ENCODE results near the gene TMEM255A. TPM values are rescaled to one million over a fixed set of nuclear protein-coding genes. Genes with fewer than 3 reads are reported as not detected.

The TMEM255A gene
- total RNA-seq, 2 experiments from 2014 or later: not detected

- H3K9me3 Mint-ChIP-seq: no peaks in the 10 kb centered on the region
- H3K4me1 ChIP-seq (ENCODE audit: insufficient read depth, low read length): peaks cover 6% of the 10 kb centered on the region
- H3K36me3 ChIP-seq (ENCODE audit: insufficient read depth, low read length): no peaks in the 10 kb centered on the region
- peaks cover 18% of the 10 kb centered on the region for H3K4me1 Mint-ChIP-seq (ENCODE audit: low read depth)
- TF ChIP-seq, protein P1, sequence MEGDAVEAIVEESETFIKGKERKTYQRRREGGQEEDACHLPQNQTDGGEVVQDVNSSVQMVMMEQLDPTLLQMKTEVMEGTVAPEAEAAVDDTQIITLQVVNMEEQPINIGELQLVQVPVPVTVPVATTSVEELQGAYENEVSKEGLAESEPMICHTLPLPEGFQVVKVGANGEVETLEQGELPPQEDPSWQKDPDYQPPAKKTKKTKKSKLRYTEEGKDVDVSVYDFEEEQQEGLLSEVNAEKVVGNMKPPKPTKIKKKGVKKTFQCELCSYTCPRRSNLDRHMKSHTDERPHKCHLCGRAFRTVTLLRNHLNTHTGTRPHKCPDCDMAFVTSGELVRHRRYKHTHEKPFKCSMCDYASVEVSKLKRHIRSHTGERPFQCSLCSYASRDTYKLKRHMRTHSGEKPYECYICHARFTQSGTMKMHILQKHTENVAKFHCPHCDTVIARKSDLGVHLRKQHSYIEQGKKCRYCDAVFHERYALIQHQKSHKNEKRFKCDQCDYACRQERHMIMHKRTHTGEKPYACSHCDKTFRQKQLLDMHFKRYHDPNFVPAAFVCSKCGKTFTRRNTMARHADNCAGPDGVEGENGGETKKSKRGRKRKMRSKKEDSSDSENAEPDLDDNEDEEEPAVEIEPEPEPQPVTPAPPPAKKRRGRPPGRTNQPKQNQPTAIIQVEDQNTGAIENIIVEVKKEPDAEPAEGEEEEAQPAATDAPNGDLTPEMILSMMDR (IDR thresholded peaks at IDR 0.05): no peak
- CTCF ChIA-PET: interaction anchor here (0.9 kb wide), 1 partner anchor 15 kb away, joined by 3 read pairs; no protein-coding TSS in a partner anchor
- H3K4me3 ChIP-seq (ENCODE audit: low read length): no peak overlapping the region
- H3K27ac ChIP-seq (ENCODE audit: low read depth in 1 of 2, low read length in 2 of 2): peak overlapping the region in 1 of 2 donors; percentile 34
- no peaks in the 10 kb centered on the region for H3K27me3 Mint-ChIP-seq
- H3K36me3 Mint-ChIP-seq (ENCODE audit: low read depth): no peaks in the 10 kb centered on the region
- H3K4me3 Mint-ChIP-seq: no peak overlapping the region
- H3K9me3 ChIP-seq (ENCODE audit: control insufficient read depth in 1 of 2, insufficient read depth in 1 of 2, low read length in 2 of 2): no peaks in the 10 kb centered on the region
- POLR2A ChIA-PET: no interaction called here
- intact Hi-C loops (cut with DNase I, micrococcal nuclease): no loop called here
- no peak for DNase-seq
- no peaks in the 10 kb centered on the region for H3K27me3 ChIP-seq (ENCODE audit: control insufficient read depth in 1 of 2, insufficient read depth in 2 of 2, low read length in 2 of 2)
- H3K27ac Mint-ChIP-seq: peak overlapping the region; percentile 61
- no peak for ATAC-seq (ENCODE audit: poor library complexity)
Measured at GRCh38 chrX:120294651-120295050, 16.6 kb downstream of the TMEM255A start.

- Histone ChIP-seq H3K27ac (ENCODE audit: low read depth in 1 of 2, low read length in 2 of 2) (no peak overlapping the region), H3K9me3 (ENCODE audit: control insufficient read depth in 1 of 2, insufficient read depth in 1 of 2, low read length in 2 of 2) (no peaks in the 10 kb centered on the region), H3K4me1 (ENCODE audit: insufficient read depth, low read length) (peaks cover 6% of the 10 kb centered on the region), H3K36me3 (ENCODE audit: insufficient read depth, low read length) (no peaks in the 10 kb centered on the region), H3K4me3 (ENCODE audit: low read length) (no peak overlapping the region), H3K27me3 (ENCODE audit: control insufficient read depth in 1 of 2, insufficient read depth in 2 of 2, low read length in 2 of 2) (no peaks in the 10 kb centered on the region)
- intact Hi-C loops (cut with DNase I, micrococcal nuclease): no loop called here
- no peaks in the 10 kb centered on the region for H3K36me3 Mint-ChIP-seq (ENCODE audit: low read depth)
- peaks cover 18% of the 10 kb centered on the region for H3K4me1 Mint-ChIP-seq (ENCODE audit: low read depth)
- TF ChIP-seq, protein P1 (IDR thresholded peaks at IDR 0.05): no peak
- H3K27me3 Mint-ChIP-seq: no peaks in the 10 kb centered on the region
- H3K4me3 Mint-ChIP-seq: no peak overlapping the region
- ChIA-PET POLR2A (no interaction called here), CTCF (interaction anchor here (1.3 kb wide), 1 partner anchor 17 kb away, joined by 3 read pairs; no protein-coding TSS in a partner anchor)
- H3K27ac Mint-ChIP-seq: no peak overlapping the region
- no peak for ATAC-seq (ENCODE audit: poor library complexity)
- no peaks in the 10 kb centered on the region for H3K9me3 Mint-ChIP-seq
- DNase-seq: no peak
Measured at GRCh38 chrX:120293015-120293414, 18.2 kb downstream of the TMEM255A start.

DNA sequence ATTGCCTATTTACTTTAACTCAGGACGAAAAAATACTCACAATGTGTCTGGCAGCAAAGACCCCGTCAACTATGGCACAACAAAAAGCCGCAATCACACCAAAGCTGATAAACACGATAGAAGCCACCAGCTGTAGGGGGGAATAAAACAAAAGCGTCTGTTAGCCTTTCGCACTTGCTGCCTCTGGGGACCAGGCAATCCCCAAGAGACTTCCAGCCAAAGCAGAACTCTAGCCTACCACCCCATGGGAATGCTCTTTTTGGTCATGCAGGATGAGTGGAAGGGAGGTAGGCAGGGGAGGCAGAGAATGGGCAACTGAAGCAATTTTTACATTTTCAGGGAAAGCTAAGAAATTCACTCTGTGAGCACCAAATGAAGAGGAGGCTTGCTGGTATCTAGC is 20.1 kb downstream of the TMEM255A start:
- Mint-ChIP-seq H3K4me3 (no peak overlapping the region), H3K27ac (no peak overlapping the region), H3K9me3 (no peaks in the 10 kb centered on the region), H3K36me3 (ENCODE audit: low read depth) (no peaks in the 10 kb centered on the region), H3K4me1 (ENCODE audit: low read depth) (peaks cover 18% of the 10 kb centered on the region), H3K27me3 (no peaks in the 10 kb centered on the region)
- Histone ChIP-seq H3K27me3 (ENCODE audit: control insufficient read depth in 1 of 2, insufficient read depth in 2 of 2, low read length in 2 of 2) (no peaks in the 10 kb centered on the region), H3K27ac (ENCODE audit: low read depth in 1 of 2, low read length in 2 of 2) (no peak overlapping the region), H3K4me3 (ENCODE audit: low read length) (no peak overlapping the region), H3K4me1 (ENCODE audit: insufficient read depth, low read length) (peaks cover 6% of the 10 kb centered on the region), H3K36me3 (ENCODE audit: insufficient read depth, low read length) (no peaks in the 10 kb centered on the region), H3K9me3 (ENCODE audit: control insufficient read depth in 1 of 2, insufficient read depth in 1 of 2, low read length in 2 of 2) (no peaks in the 10 kb centered on the region)
- ChIA-PET POLR2A (no interaction called here), CTCF (interaction anchor here (1.7 kb wide), 1 partner anchor 18 kb away, joined by 4 read pairs; no protein-coding TSS in a partner anchor)
- ATAC-seq (ENCODE audit: poor library complexity) (no peak), DNase-seq (no peak)
- TF ChIP-seq, protein P1 (IDR thresholded peaks at IDR 0.05): no peak
- intact Hi-C loops (cut with DNase I, micrococcal nuclease): no loop called here
